ENCODE results near the gene GGT6. TPM values are rescaled to one million over a fixed set of nuclear protein-coding genes. Genes with fewer than 3 reads are reported as not detected.
A peak's percentile ranks its signal among the peaks of the same experiment; 100 is the strongest.

Gene GGT6
- total RNA-seq, 3 donors from 2014 or later = 12.8 to 33.8 TPM; not detected in 1

- Histone ChIP-seq H3K4me1 (peaks cover 0 to 17% of the 10 kb centered on the region in 2 donors), H3K27ac (peak overlapping the region; percentile 80 to 86), H3K9me3 (no peaks in the 10 kb centered on the region), H3K4me3 (no peak overlapping the region), H3K36me3 (no peaks in the 10 kb centered on the region), H3K27me3 (peaks cover 0 to 3% of the 10 kb centered on the region in 2 donors)
- no peak for DNase-seq (ENCODE audit: low spot score in 2 of 2)
- no peak for TF ChIP-seq CTCF (IDR thresholded peaks at IDR 0.05)
- TF ChIP-seq POLR2A (IDR thresholded peaks at IDR 0.05) = no peak
- TF ChIP-seq POLR2AphosphoS5 (IDR thresholded peaks at IDR 0.05) = no peak
- intact Hi-C loops (cut with DNase I; ENCODE audit: low total_unique reads) = loop anchor here (5.0 to 10.0 kb wide), 2 partner anchors 745 to 1473 kb away; no protein-coding TSS in a partner anchor
Measured at GRCh38 chr17:4507361-4508111, 52.8 kb downstream of the GGT6 start.

Other genes with a start within 250 kb of the GGT6 start
- gene UBE2G1, start 193.9 kb downstream of the GGT6 start, total RNA-seq = 10 to 100 TPM; 43.3 to 56.5 (median 43.4) TPM
- gene SPNS3, start 126.6 kb downstream of the GGT6 start, total RNA-seq = under 1 TPM in 1 of 3 donors, not detected in 2; 0.15 TPM
- gene SPNS2, start 61.7 kb downstream of the GGT6 start, total RNA-seq = 10 to 100 TPM in 2 of 3 donors, 1 to 10 TPM in 1; 5.3 to 14.1 (median 11.5) TPM
- 10 to 100 TPM; 26.9 to 61.6 (median 50.1) TPM for gene MYBBP1A, start 5.2 kb downstream of the GGT6 start, total RNA-seq
- gene SMTNL2, start 24.0 kb upstream of the GGT6 start, total RNA-seq = 1 to 10 TPM in 1 of 3 donors, under 1 TPM in 2; 0.16 to 1.8 (median 0.98) TPM
- 10 to 100 TPM in 1 of 3 donors, under 1 TPM in 1, not detected in 1; 0.98 to 47.9 TPM for gene ALOX15, start 81.1 kb upstream of the GGT6 start, total RNA-seq
- 10 to 100 TPM; 17.0 to 26.9 (median 21.0) TPM for gene PELP1, start 143.6 kb upstream of the GGT6 start, total RNA-seq
- 10 to 100 TPM; 25.2 to 67.4 (median 42.3) TPM for gene ARRB2, start 150.1 kb upstream of the GGT6 start, total RNA-seq
- gene MED11, start 170.9 kb upstream of the GGT6 start, total RNA-seq = 10 to 100 TPM; 29.3 to 41.7 (median 30.8) TPM
- gene ZMYND15, start 179.3 kb upstream of the GGT6 start, total RNA-seq = 1 to 10 TPM in 1 of 3 donors, under 1 TPM in 2; 0.96 to 2.3 (median 0.98) TPM
- gene CXCL16, start 179.4 kb upstream of the GGT6 start, total RNA-seq = 10 to 100 TPM; 13.8 to 25.8 (median 18.6) TPM
- gene TM4SF5, start 211.3 kb upstream of the GGT6 start, total RNA-seq = not detected
- 1 to 10 TPM in 2 of 3 donors, under 1 TPM in 1; 0.98 to 5.0 (median 2.6) TPM for gene VMO1, start 225.8 kb upstream of the GGT6 start, total RNA-seq
- gene GLTPD2, start 228.4 kb upstream of the GGT6 start, total RNA-seq = not detected
- 100 to 1,000 TPM; 133 to 183 (median 164) TPM for gene PSMB6, start 235.6 kb upstream of the GGT6 start, total RNA-seq
- 10 to 100 TPM; 17.1 to 40.6 (median 30.3) TPM for gene PLD2, start 246.6 kb upstream of the GGT6 start, total RNA-seq